NCI-H2081 treated with DMSO at 0.1 percent for 48 hours (cell line): ENCODE measurements around the gene CACNA1D.

Experiments
- DNase-seq: peaks from one replicate; lab custom pipeline; 2025; lab: John Stamatoyannopoulos, UW

CACNA1D gene

GRCh38 chr3:53823956-53824657 lies 329.7 kb downstream of the CACNA1D start:
- DNase-seq: no peak

- DNase-seq: no peak
Measured at GRCh38 chr3:53824795-53825194, 330.4 kb downstream of the CACNA1D start.

- no peak for DNase-seq
Measured at GRCh38 chr3:53826048-53826447, 331.6 kb downstream of the CACNA1D start.

GRCh38 chr3:53828581-53828980 lies 334.2 kb downstream of the CACNA1D start:
- no peak for DNase-seq

GRCh38 chr3:53829605-53830004 lies 335.2 kb downstream of the CACNA1D start:
- DNase-seq: no peak

GRCh38 chr3:53830944-53831343 lies 336.5 kb downstream of the CACNA1D start:
- DNase-seq: no peak

GRCh38 chr3:53833053-53833645 lies 338.7 kb downstream of the CACNA1D start:
- DNase-seq: no peak

GRCh38 chr3:53833700-53834099 lies 339.3 kb downstream of the CACNA1D start:
- DNase-seq: no peak

- no peak for DNase-seq
Measured at GRCh38 chr3:53834429-53835095, 340.2 kb downstream of the CACNA1D start.

GRCh38 chr3:53835257-53835656 lies 340.8 kb downstream of the CACNA1D start:
- no peak for DNase-seq

- DNase-seq: no peak
Measured at GRCh38 chr3:53836084-53836872, 341.9 kb downstream of the CACNA1D start.

- no peak for DNase-seq
Measured at GRCh38 chr3:53837331-53837730, 342.9 kb downstream of the CACNA1D start.

GRCh38 chr3:53841296-53841695 lies 346.9 kb downstream of the CACNA1D start:
- no peak for DNase-seq

- no peak for DNase-seq
Measured at GRCh38 chr3:53842436-53843194, 348.2 kb downstream of the CACNA1D start.

GRCh38 chr3:53843195-53844177 lies 349.1 kb downstream of the CACNA1D start:
- no peak for DNase-seq

GRCh38 chr3:53844262-53845102 lies 350.1 kb downstream of the CACNA1D start:
- DNase-seq: no peak

GRCh38 chr3:53845103-53845880 lies 350.9 kb downstream of the CACNA1D start:
- no peak for DNase-seq

GRCh38 chr3:53845881-53846133 lies 351.4 kb downstream of the CACNA1D start:
- DNase-seq: no peak
